KMS-11 (cell line): Measurements from ENCODE around the gene PTPRN2.

Experiments
- H2AFZ ChIP-seq: fragments of 200-600 bp; sonication (generic); 2 replicates; pipeline ENCODE4 v1.6.1; 2016; ENCODE audit warnings: antibody characterized with exemption, mixed run types, low read depth
- H3K27ac ChIP-seq: fragments of 200-600 bp; sonication (generic); 2 replicates; pipeline ENCODE4 v1.6.1; 2016; ENCODE audit warnings: mild to moderate bottlenecking, mixed run types
- H3K27me3 ChIP-seq: fragments of 200-600 bp; sonication (generic); 2 replicates; pipeline ENCODE4 v1.6.1; 2017; ENCODE audit warnings: mild to moderate bottlenecking, low read depth, mixed run types, moderate library complexity; ENCODE audit not compliant: insufficient read depth
- H3K36me3 ChIP-seq: fragments of 200-600 bp; sonication (generic); 2 replicates; pipeline ENCODE4 v1.6.1; 2017; ENCODE audit warnings: mild to moderate bottlenecking, mixed run types; ENCODE audit not compliant: insufficient read depth
- H3K4me1 ChIP-seq: fragments of 200-600 bp; sonication (generic); 2 replicates; pipeline ENCODE4 v1.6.1; 2016; ENCODE audit warnings: mild to moderate bottlenecking, low read depth, mixed run types; ENCODE audit not compliant: poor library complexity, severe bottlenecking
- H3K4me2 ChIP-seq: fragments of 200-600 bp; sonication (generic); 2 replicates; pipeline ENCODE4 v1.7.0; 2016; ENCODE audit warnings: mild to moderate bottlenecking, mixed run types
- H3K4me3 ChIP-seq: fragments of 200-600 bp; sonication (generic); IDR thresholded peaks from 2 replicates; pipeline ENCODE4 v1.6.1; 2017; ENCODE audit warnings: low read depth, low read length, mixed read lengths; ENCODE audit not compliant: insufficient read depth
- H3K79me2 ChIP-seq: fragments of 200-600 bp; sonication (generic); 2 replicates; pipeline ENCODE4 v1.6.1; 2016; ENCODE audit warnings: low read depth, mixed run types; ENCODE audit not compliant: insufficient read depth
- H3K9ac ChIP-seq: fragments of 200-600 bp; sonication (generic); 2 replicates; pipeline ENCODE4 v1.6.1; 2016; ENCODE audit warnings: mild to moderate bottlenecking, mixed run types
- H4K20me1 ChIP-seq: fragments of 200-600 bp; sonication (generic); 2 replicates; pipeline ENCODE4 v1.6.1; 2016; ENCODE audit warnings: mild to moderate bottlenecking, mixed run types; ENCODE audit not compliant: insufficient read depth
- CTCF ChIP-seq: fragments of 200-600 bp; sonication (generic); conservative IDR thresholded peaks from 2 replicates; pipeline ENCODE4 v1.6.1; 2017; ENCODE audit warnings: low read depth, mild to moderate bottlenecking, antibody characterized with exemption, low read length, moderate library complexity, mixed read lengths

The PTPRN2 gene

GRCh38 chr7:157762824-157763223 is 824.8 kb downstream of the PTPRN2 start:
- Histone ChIP-seq H4K20me1 (no peaks in the 10 kb centered on the region), H3K27me3 (no peaks in the 10 kb centered on the region), H3K79me2 (no peaks in the 10 kb centered on the region), H3K4me1 (no peaks in the 10 kb centered on the region), H2AFZ (no peak overlapping the region), H3K27ac (no peak overlapping the region), H3K36me3 (no peaks in the 10 kb centered on the region), H3K9ac (no peak overlapping the region), H3K4me2 (no peak overlapping the region), H3K4me3 (no peak overlapping the region)
- TF ChIP-seq CTCF: no peak

GRCh38 chr7:157760004-157760730 is 827.5 kb downstream of the PTPRN2 start:
- no peaks in the 10 kb centered on the region for H3K79me2 ChIP-seq
- H3K4me1 ChIP-seq: no peaks in the 10 kb centered on the region
- H3K9ac ChIP-seq: no peak overlapping the region
- H3K36me3 ChIP-seq: no peaks in the 10 kb centered on the region
- no peaks in the 10 kb centered on the region; the same call in 1 of the 2 replicates for H3K27me3 ChIP-seq
- no peak overlapping the region for H3K4me3 ChIP-seq
- H4K20me1 ChIP-seq: no peaks in the 10 kb centered on the region
- no peak overlapping the region for H3K4me2 ChIP-seq
- H3K27ac ChIP-seq: no peak overlapping the region
- no peak overlapping the region for H2AFZ ChIP-seq
- TF ChIP-seq CTCF: no peak

DNA sequence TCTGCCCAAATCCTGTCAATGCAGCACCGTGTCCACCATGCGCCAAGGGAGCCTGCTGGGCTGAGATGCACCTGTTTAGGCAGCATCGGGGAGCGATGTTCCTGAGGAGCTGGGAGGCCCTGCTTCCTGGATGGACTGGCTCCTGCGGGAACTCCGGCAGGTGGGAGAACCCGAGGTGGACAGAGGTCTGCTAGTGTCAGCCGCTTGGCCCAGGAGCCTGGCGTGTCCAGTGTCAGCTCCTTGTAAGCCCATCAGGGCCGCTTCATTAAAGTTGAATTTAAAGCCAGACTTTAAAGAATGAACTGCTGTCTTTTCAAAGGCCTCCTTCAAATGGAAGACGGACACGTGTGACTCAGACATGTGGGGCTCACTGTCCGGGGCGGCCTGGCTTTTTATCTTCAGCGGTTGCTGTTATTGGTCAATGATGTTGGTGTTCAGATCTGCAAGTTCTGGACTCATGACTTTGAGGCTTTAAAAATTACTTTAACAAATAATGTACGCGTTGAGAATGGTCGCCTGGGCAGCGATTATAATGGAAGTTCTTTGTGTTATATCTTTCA is 828.3 kb downstream of the PTPRN2 start:
- Histone ChIP-seq H3K4me1 (no peaks in the 10 kb centered on the region), H3K4me3 (no peak overlapping the region), H3K9ac (no peak overlapping the region), H3K27me3 (no peaks in the 10 kb centered on the region; the same call in 1 of the 2 replicates), H4K20me1 (no peaks in the 10 kb centered on the region), H3K36me3 (no peaks in the 10 kb centered on the region), H3K79me2 (no peaks in the 10 kb centered on the region), H3K27ac (no peak overlapping the region), H3K4me2 (no peak overlapping the region), H2AFZ (no peak overlapping the region)
- no peak for TF ChIP-seq CTCF

DNA sequence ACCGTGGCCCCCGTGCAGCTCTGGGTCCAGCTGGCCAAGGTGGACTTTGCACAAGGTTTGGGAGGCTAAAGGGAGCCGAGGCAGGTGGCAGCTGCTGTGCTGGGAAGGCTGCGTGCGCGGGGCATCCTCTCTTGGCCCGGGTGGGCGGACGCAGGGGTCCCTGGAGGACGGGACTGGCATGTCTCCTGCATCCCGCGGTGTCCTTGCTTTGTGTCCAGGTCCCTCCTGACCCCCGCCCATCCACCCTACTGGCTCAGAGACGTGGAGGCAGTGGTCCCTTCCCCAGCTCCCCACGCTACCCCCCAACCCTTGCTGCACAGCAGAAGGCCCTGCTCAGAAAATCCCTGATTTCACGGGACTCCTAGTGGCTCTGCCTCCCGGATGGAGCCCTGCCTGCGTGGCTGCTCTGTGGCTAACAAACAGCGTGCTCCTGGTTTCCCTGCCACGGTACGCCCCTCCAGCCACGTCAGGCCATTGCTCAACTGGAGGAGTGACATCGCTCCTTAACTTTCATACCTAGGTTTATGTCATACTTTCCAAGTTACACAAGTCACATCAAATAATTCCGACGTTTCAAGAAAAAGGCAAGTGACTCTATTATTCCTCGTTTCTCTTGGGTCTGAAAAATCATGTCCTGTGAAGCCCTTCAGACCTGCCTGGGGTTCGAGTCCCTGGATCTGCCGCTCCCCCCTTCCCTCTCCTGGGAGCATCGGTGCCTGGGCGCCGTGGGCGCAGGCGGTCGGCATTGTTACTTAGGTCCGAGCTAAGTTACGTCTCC is 829.0 kb downstream of the PTPRN2 start:
- H3K79me2 ChIP-seq: no peaks in the 10 kb centered on the region
- H3K36me3 ChIP-seq: no peaks in the 10 kb centered on the region
- H3K4me1 ChIP-seq: no peaks in the 10 kb centered on the region
- no peak overlapping the region for H3K4me2 ChIP-seq
- no peak overlapping the region for H2AFZ ChIP-seq
- no peak overlapping the region for H3K27ac ChIP-seq
- no peaks in the 10 kb centered on the region for H4K20me1 ChIP-seq
- no peak for TF ChIP-seq CTCF
- H3K27me3 ChIP-seq: no peaks in the 10 kb centered on the region; the same call in 1 of the 2 replicates
- no peak overlapping the region for H3K9ac ChIP-seq
- no peak overlapping the region for H3K4me3 ChIP-seq
